ENCODE data around the gene CD82.
A peak's percentile ranks its signal among the peaks of the same experiment; 100 is the strongest.

Gene CD82

DNA sequence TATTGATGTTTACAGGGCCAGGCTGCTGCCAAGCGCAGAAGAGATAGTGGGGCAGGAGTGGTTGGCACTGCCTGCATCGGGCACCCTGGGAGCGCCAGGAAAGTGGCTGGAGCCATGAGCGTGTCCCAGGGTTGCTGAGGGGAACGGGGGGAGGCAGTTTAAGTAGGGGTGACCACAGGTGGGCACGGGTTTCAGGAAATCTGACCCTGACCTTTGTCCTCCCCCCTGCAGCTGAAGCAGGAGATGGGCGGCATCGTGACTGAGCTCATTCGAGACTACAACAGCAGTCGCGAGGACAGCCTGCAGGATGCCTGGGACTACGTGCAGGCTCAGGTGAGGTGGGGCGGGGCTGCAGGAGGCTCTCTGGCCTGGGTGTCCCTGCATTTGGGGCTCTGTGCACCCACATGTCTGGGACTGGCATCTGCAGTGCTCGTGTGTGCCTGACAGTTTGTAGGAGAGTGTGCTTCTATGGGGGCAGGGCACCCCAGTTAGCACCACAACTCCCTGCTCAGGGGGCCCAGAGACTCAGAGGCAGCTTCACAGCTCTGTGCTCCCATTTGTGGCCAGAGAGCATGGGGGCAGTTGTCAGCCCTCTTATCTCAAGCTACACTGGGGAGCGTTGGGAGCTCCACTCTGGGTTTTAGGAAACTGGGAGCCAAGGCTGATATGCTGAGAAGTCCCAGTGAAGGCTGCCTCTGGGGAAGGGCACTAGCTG, 49.7 kb downstream of the CD82 start:
- Mint-ChIP-seq H3K9me3 (no peaks in the 10 kb centered on the region), H3K36me3 (ENCODE audit: insufficient read depth) (peaks cover 19% of the 10 kb centered on the region), H3K4me1 (peaks cover 56% of the 10 kb centered on the region), H3K27ac (ENCODE audit: low read depth) (peak overlapping the region; percentile 99), H3K4me3 (peak overlapping the region; percentile 2), H3K27me3 (no peaks in the 10 kb centered on the region)
- ATAC-seq (replicated peaks; ENCODE audit: extremely low read depth, poor library complexity, severe bottlenecking) (no peak), DNase-seq (ENCODE audit: low spot score in 2 of 2) (no peak)

DNA sequence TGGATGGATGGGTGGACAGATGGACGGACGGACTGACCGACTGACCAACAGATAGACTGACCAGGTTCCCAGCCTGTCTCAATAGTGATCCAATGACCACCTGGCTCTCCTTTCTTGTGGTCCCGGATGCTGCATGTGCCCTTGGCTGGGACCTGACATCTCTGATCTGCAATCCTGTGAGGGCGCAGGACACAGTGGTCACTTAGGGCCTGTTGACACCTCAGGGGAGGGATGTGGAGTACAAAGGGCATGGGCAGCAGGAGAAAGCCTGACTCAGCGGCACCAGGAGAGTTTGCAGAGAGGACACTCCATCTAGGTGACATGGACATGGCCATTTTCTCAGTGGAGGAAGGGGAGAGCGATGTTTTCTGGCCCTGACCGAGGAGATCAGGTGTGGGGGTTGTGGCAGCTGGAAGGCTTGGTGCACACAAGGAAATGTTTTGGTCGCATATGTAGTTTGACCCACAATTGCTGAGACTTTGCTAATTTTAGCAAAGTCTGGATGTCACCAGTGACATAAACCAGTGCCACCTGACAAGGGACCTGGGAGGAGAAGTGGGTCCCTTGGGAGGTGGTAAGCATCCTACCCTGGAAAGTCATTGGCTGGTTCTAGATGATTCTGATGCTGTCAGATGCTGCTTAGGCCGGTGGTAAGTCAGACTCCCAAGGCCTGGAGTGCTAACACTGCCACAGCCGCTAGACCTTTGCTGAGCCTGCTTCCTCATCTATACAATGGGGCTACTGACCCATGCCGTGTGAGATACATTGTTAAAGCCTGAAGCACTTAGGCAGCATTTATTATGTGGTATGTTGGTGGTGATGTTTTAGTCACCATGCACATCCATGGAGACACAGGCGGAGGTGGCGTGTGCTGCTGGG, 50.7 kb downstream of the CD82 start:
- Mint-ChIP-seq H3K27ac (ENCODE audit: low read depth) (no peak overlapping the region), H3K4me1 (peaks cover 51% of the 10 kb centered on the region), H3K36me3 (ENCODE audit: insufficient read depth) (peaks cover 21% of the 10 kb centered on the region), H3K27me3 (no peaks in the 10 kb centered on the region), H3K4me3 (no peak overlapping the region), H3K9me3 (no peaks in the 10 kb centered on the region)
- no peak for DNase-seq (ENCODE audit: low spot score in 2 of 2)
- no peak for ATAC-seq (replicated peaks; ENCODE audit: extremely low read depth, poor library complexity, severe bottlenecking)

DNA sequence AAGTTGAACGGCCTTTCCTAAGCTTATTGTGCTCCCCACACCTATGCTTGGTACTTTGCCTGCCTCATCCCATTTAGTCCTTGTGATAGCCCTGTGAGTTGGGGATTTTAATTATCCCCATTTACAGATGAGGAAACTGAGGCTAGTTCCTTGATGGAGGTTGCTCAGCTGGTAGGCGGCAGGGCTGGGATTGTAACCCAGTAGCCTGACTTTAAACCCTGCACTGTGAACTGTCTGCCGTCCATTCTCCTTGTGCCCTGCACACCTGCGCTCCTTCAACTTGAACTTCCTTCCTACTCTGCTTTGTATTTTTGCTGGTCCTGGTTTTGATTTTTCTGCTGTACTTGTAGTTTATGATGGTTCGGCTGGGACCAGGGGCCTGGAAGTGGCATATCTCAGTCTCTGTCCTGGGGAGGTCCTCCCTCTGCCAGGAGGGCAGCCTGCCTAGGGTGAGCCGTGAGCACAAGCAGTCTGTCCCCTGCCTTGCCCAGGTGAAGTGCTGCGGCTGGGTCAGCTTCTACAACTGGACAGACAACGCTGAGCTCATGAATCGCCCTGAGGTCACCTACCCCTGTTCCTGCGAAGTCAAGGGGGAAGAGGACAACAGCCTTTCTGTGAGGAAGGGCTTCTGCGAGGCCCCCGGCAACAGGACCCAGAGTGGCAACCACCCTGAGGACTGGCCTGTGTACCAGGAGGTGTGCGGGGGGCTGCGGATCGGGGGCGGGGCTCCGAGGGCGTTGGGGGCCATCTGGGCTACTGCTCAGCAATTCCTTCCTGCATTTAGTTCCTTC, 52.4 kb downstream of the CD82 start:
- no peak for ATAC-seq (replicated peaks; ENCODE audit: extremely low read depth, poor library complexity, severe bottlenecking)
- Mint-ChIP-seq H3K27ac (ENCODE audit: low read depth) (peak overlapping the region; percentile 52), H3K9me3 (no peaks in the 10 kb centered on the region), H3K36me3 (ENCODE audit: insufficient read depth) (peaks cover 20% of the 10 kb centered on the region), H3K4me1 (peaks cover 34% of the 10 kb centered on the region), H3K27me3 (no peaks in the 10 kb centered on the region), H3K4me3 (no peak overlapping the region)
- DNase-seq (ENCODE audit: low spot score in 2 of 2): no peak

DNA sequence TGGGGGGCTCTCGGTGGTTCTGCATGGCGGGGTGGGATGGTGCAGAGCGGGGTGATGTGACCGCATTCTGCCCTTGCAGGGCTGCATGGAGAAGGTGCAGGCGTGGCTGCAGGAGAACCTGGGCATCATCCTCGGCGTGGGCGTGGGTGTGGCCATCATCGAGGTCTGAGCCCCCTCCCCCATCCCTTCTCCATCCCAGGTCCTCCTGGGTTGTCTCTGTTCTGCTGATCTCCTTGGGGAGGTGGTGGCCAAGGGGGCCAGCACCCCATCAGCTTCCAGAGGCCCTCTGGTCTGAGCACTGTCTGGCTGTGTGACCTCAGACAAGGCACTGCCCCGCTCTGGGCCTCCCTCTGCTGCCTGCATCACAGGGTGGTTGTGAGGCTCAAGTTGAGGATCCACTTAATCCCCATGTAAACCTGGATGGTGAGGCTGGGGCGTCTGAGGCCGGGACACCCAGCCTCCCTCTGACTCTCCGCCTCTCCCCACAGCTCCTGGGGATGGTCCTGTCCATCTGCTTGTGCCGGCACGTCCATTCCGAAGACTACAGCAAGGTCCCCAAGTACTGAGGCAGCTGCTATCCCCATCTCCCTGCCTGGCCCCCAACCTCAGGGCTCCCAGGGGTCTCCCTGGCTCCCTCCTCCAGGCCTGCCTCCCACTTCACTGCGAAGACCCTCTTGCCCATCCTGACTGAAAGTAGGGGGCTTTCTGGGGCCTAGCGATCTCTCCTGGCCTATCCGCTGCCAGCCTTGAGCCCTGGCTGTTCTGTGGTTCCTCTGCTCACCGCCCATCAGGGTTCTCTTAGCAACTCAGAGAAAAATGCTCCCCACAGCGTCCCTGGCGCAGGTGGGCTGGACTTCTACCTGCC, 53.3 kb downstream of the CD82 start:
- H3K9me3 Mint-ChIP-seq: no peaks in the 10 kb centered on the region
- H3K4me3 Mint-ChIP-seq: no peak overlapping the region
- H3K4me1 Mint-ChIP-seq: peaks cover 32% of the 10 kb centered on the region
- no peak for ATAC-seq (replicated peaks; ENCODE audit: extremely low read depth, poor library complexity, severe bottlenecking)
- peaks cover 21% of the 10 kb centered on the region for H3K36me3 Mint-ChIP-seq (ENCODE audit: insufficient read depth)
- DNase-seq (ENCODE audit: low spot score in 2 of 2): peak in 1 of 2 donors; percentile 7
- H3K27ac Mint-ChIP-seq (ENCODE audit: low read depth): no peak overlapping the region
- no peaks in the 10 kb centered on the region for H3K27me3 Mint-ChIP-seq

DNA sequence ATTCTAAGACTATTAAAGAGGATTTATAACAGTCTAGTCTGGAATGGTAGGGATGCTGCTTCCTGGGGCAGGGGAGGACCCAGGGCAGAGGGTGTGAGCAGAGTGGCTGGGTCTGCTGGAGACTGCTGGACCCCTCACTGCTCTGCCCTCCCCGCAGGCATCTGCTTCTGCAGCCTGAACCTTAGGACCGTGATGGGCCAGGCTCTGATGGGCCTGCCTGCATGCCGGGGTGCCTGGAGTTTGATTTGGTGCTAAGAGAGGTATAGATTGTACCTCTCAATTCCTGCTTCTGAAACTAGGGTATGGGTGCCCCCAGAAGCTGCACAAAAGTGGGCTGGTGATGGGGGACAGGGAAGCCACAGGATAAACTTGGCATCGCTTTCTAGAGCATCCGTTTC, 54.9 kb downstream of the CD82 start:
- DNase-seq (ENCODE audit: low spot score in 2 of 2): peak in 1 of 2 donors; percentile 4
- peaks cover 21% of the 10 kb centered on the region for H3K36me3 Mint-ChIP-seq (ENCODE audit: insufficient read depth)
- peaks cover 19% of the 10 kb centered on the region for H3K4me1 Mint-ChIP-seq

DNA sequence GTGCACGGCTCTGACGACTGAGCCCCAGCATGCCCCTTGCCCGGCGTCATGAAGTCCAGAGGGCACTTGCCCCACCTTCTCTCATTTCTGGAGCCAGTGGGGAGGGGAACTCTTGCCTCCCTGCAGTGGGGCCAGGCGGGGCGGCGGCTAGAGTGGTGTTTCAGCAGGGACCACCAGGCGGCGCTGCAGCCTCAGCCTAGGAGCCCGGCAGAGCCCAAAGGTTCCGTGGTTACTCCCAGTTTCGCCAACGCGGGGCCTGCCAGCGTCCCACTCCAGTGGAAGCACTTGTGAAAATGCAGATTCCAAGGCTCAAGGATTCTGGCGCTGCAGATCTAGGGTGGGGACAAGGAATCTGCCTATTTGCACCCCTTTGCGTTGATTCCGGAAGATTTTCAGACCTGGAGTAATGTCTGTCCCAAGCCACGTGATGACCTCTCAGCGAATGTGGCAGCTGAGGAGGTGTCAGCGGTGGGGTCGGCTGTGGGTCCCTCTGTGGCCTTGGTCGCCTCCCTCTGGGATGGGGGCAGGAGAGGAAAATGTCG, 55.7 kb downstream of the CD82 start:
- no peak for ATAC-seq (replicated peaks; ENCODE audit: extremely low read depth, poor library complexity, severe bottlenecking)
- peaks cover 21% of the 10 kb centered on the region for H3K36me3 Mint-ChIP-seq (ENCODE audit: insufficient read depth)
- H3K4me3 Mint-ChIP-seq: no peak overlapping the region
- no peaks in the 10 kb centered on the region for H3K27me3 Mint-ChIP-seq
- DNase-seq (ENCODE audit: low spot score in 2 of 2): peak; percentile 38 to 56
- peaks cover 10% of the 10 kb centered on the region for H3K4me1 Mint-ChIP-seq
- no peaks in the 10 kb centered on the region for H3K9me3 Mint-ChIP-seq
- H3K27ac Mint-ChIP-seq (ENCODE audit: low read depth): peak overlapping the region; percentile 65

More for the DNA sequence above, 54.9 kb downstream of the CD82 start:
- no peaks in the 10 kb centered on the region for H3K9me3 Mint-ChIP-seq
- no peak overlapping the region for H3K4me3 Mint-ChIP-seq
- H3K27ac Mint-ChIP-seq (ENCODE audit: low read depth): peak overlapping the region; percentile 65
- H3K27me3 Mint-ChIP-seq: no peaks in the 10 kb centered on the region
- no peak for ATAC-seq (replicated peaks; ENCODE audit: extremely low read depth, poor library complexity, severe bottlenecking)

DNA sequence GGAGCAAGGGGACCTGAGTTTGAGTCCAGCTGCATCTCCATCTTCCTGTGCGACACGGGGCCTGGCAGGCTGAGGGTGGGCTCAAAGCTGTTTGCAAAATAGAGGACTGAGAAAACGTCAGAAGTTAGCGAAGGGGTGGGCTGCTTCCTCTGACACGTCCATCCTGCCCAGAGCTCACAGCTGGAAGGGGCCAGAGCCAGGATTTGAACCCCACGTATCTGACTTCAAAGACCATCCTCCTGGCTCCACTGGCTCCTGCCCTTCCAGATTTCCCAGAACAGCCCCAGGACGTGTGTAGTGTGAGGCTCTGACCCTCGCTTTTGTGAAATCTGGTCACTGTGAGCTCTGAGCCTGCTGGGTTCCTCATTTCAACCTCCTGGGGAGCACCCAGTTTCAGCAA, 56.3 kb downstream of the CD82 start:
- Mint-ChIP-seq H3K9me3 (no peaks in the 10 kb centered on the region), H3K4me3 (no peak overlapping the region), H3K27ac (ENCODE audit: low read depth) (no peak overlapping the region), H3K27me3 (no peaks in the 10 kb centered on the region), H3K4me1 (peaks cover 4% of the 10 kb centered on the region), H3K36me3 (ENCODE audit: insufficient read depth) (peaks cover 19% of the 10 kb centered on the region)
- DNase-seq (ENCODE audit: low spot score in 2 of 2) (peak; percentile 6), ATAC-seq (replicated peaks; ENCODE audit: extremely low read depth, poor library complexity, severe bottlenecking) (no peak)

DNA sequence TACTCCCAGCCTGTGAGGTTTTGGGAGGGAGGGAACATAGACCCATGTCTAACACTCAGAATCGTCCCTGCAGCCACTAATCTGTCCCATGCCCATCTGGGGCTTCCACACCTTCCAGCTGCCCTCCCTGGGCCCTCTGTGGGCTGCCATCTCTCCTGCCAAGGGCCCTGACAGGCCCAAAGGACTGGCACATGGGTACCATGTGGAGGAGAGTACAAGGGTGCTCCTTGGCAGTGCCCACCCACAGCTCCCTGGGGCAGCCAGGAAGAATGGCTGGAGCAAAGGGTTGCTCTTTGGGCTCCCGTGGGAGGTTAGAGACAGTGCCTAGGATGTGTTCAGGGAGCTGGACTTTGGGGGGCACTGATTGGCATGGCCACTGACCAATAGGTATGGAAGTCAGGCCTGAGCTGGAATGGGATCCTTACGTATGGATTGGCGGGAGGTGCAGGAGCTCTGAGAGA, 56.8 kb downstream of the CD82 start:
- Mint-ChIP-seq H3K36me3 (ENCODE audit: insufficient read depth) (peaks cover 17% of the 10 kb centered on the region), H3K4me3 (no peak overlapping the region), H3K4me1 (peaks cover 4% of the 10 kb centered on the region), H3K9me3 (no peaks in the 10 kb centered on the region), H3K27ac (ENCODE audit: low read depth) (no peak overlapping the region), H3K27me3 (no peaks in the 10 kb centered on the region)
- DNase-seq (ENCODE audit: low spot score in 2 of 2): peak; percentile 4 to 12
- no peak for ATAC-seq (replicated peaks; ENCODE audit: extremely low read depth, poor library complexity, severe bottlenecking)

DNA sequence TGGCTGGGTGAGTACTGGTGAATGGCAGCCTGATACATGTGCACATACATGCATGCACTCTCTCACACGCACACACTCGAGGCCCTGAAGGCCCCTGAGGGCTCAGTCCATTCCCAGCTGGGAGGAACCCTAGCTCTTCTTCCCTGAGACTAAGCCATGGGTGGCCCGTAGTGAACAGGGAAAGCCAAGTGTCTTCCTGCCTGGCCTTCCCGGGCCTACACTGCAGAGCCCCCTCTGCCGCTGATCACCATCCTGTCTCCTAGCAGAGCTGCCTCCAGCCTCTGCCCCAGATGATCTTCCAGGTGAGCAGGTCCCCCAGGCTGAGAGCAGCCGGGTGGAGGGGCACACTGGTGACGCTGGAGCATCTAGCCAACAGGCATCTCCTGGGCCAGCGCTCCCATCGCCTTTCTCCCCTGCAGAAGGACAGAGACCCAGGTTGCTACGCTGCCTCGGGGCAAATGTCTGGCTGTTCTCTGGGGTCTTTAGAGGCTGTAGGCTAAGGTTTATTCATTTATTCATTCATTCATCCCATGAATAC, 57.3 kb downstream of the CD82 start:
- no peaks in the 10 kb centered on the region for H3K9me3 Mint-ChIP-seq
- no peak overlapping the region for H3K4me3 Mint-ChIP-seq
- DNase-seq (ENCODE audit: low spot score in 2 of 2): peak; percentile 2 to 5
- no peaks in the 10 kb centered on the region for H3K27me3 Mint-ChIP-seq
- H3K4me1 Mint-ChIP-seq: peaks cover 4% of the 10 kb centered on the region
- ATAC-seq (replicated peaks; ENCODE audit: extremely low read depth, poor library complexity, severe bottlenecking): no peak
- H3K27ac Mint-ChIP-seq (ENCODE audit: low read depth): peak overlapping the region; percentile 32
- peaks cover 16% of the 10 kb centered on the region for H3K36me3 Mint-ChIP-seq (ENCODE audit: insufficient read depth)

DNA sequence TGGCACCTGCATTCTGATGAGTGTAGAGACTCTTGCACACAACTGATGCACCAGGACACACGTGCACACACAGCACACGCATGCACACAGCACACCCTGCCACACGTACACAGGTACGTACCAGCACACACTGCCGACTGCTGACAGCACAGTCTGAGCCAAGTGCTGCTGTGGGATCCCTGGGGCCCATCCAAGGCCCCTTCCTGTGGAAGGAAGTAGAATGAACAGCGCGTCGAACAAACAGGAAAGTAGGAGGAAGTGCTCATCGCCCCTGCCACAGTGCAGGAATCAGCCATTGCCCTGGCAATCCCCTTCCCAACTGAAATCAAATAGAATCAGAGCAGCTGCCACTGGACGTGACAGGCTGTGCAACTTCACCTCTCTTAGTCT, 57.9 kb downstream of the CD82 start:
- Mint-ChIP-seq H3K9me3 (no peaks in the 10 kb centered on the region), H3K4me3 (no peak overlapping the region), H3K27ac (ENCODE audit: low read depth) (peak overlapping the region; percentile 32), H3K4me1 (peaks cover 4% of the 10 kb centered on the region), H3K27me3 (no peaks in the 10 kb centered on the region), H3K36me3 (ENCODE audit: insufficient read depth) (peaks cover 12% of the 10 kb centered on the region)
- no peak for ATAC-seq (replicated peaks; ENCODE audit: extremely low read depth, poor library complexity, severe bottlenecking)
- DNase-seq (ENCODE audit: low spot score in 2 of 2): peak; percentile 2 to 4

DNA sequence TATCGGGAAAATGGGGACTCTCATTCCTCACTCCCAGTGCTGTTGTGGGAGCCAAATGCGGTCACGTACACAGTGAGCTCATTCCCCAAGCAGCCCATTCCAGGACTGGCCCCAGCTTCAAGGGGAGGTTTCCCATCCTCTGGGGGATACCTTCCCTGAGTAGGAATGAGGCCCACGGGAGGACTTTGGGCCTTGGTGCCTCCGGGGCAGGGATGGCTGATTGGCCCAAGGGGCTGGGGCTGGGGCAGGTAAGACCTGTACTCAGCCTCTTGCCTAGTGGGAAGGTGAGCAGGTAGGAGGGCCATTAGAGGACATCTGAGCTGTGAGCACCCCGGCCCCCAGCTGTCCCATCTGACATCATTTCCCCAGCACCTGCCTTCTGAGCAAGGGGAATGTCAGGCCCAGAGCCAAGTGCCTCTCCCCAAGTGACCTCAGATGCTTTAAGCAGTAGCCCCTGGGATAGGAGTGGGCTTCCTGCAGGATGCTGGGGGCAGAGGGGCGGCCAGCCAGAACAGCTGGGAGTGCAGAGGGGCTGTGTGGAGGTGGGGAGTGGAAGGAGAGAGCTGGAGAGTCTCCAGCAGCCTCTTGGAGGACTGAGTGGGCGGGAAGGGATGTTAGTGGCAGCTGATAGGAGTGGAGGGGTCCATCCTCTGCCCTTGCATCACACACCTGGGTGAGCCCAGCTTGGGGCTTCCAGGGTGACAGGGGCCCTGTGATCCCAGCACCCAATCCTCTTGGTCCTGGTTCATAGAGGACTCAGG, 58.4 kb downstream of the CD82 start:
- H3K36me3 Mint-ChIP-seq (ENCODE audit: insufficient read depth): peaks cover 12% of the 10 kb centered on the region
- ATAC-seq (replicated peaks; ENCODE audit: extremely low read depth, poor library complexity, severe bottlenecking) (no peak), DNase-seq (ENCODE audit: low spot score in 2 of 2) (peak; percentile 8 to 12)
- H3K27ac Mint-ChIP-seq (ENCODE audit: low read depth): peak overlapping the region; percentile 32
- peaks cover 4% of the 10 kb centered on the region for H3K27me3 Mint-ChIP-seq
- H3K9me3 Mint-ChIP-seq: no peaks in the 10 kb centered on the region
- no peak overlapping the region for H3K4me3 Mint-ChIP-seq
- peaks cover 4% of the 10 kb centered on the region for H3K4me1 Mint-ChIP-seq

Measured in central memory CD8-positive, alpha-beta T cell (primary cell).